Endothelial cell of umbilical vein (primary cell): ENCODE measurements around the gene ADARB2. TPM values are rescaled to one million over a fixed set of nuclear protein-coding genes. Genes with fewer than 3 reads are reported as not detected.

Experiments used
- BruUV-seq: library from RNA; stranded (reverse); fragments of 400-500 nt; replicated peaks from 2 replicates; lab custom pipeline; 2021; lab: Mats Ljungman, UMichigan
- CTCF ChIA-PET: fragments of 300-600, 350-600 bp; sonication (Branson Sonifier 250); formaldehyde crosslinking; loops from one replicate; lab custom pipeline; 2021; ENCODE audit warnings: antibody characterized with exemption, inconsistent platforms; lab: Charles Lee
- POLR2A ChIA-PET: fragments of 300-600, 350-600 bp; sonication (Branson Sonifier 250); formaldehyde crosslinking; loops from one replicate; lab custom pipeline; 2021; ENCODE audit warnings: antibody characterized with exemption, inconsistent platforms; lab: Charles Lee
- DNase-seq: peaks from one replicate; pipeline ENCODE4 v3.0.0-alpha.2; 2011; ENCODE audit warnings: low read depth, low spot score
- FAIRE-seq: peaks from 2 replicates; lab custom pipeline; 2011; peaks lifted over from hg19 to GRCh38; lab: Jason Lieb, UNC
- H2AFZ ChIP-seq: 2 replicates; pipeline ENCODE4 v1.6.0; 2012; ENCODE audit warnings: low read depth, low read length, control low read depth, inconsistent platforms
- H3K27ac ChIP-seq: 2 replicates; pipeline ENCODE4 v1.5.1; 2011; ENCODE audit warnings: low read depth, mild to moderate bottlenecking, control low read depth, low read length, moderate library complexity; ENCODE audit not compliant: insufficient read depth
- H3K27me3 ChIP-seq, 2 experiments: 2 replicates each; pipeline versions ENCODE4 v1.6.0 to v1.6.1; 2011; ENCODE audit warnings: low read length in 2 of 2, mixed read lengths in 1 of 2; ENCODE audit not compliant: control insufficient read depth in 2 of 2, insufficient read depth in 2 of 2
- H3K36me3 ChIP-seq, 2 experiments: 2 replicates in 1 of 2; 3 replicates in 1 of 2; pipeline ENCODE4 v1.5.1; 2011; ENCODE audit warnings: low read length in 2 of 2, mild to moderate bottlenecking in 1 of 2, moderate library complexity in 1 of 2; ENCODE audit not compliant: control insufficient read depth in 2 of 2, insufficient read depth in 2 of 2; ENCODE audit errors: extremely low read depth in 1 of 2
- H3K4me1 ChIP-seq: 3 replicates; pipeline ENCODE4 v1.5.1; 2011; ENCODE audit warnings: mild to moderate bottlenecking, low read length; ENCODE audit not compliant: control insufficient read depth, insufficient read depth; ENCODE audit errors: extremely low read depth
- H3K4me2 ChIP-seq: 2 replicates; pipeline ENCODE4 v1.6.1; 2011; ENCODE audit warnings: low read length, control low read depth, mixed read lengths; ENCODE audit not compliant: insufficient read depth
- H3K4me3 ChIP-seq, 3 experiments: fragments of 200-600 bp in 1 of 3; sonication (generic), shearing (Covaris generic) in 1 of 3; replicated peaks in 1 of 3; 2 replicates each; pipeline ENCODE4 v1.5.1; 2011 to 2016; ENCODE audit warnings: control low read depth in 3 of 3, low read length in 3 of 3, mild to moderate bottlenecking in 2 of 3, inconsistent platforms in 1 of 3, low read depth in 1 of 3, moderate library complexity in 1 of 3; ENCODE audit not compliant: insufficient read depth in 1 of 3
- H3K79me2 ChIP-seq: 2 replicates; pipeline ENCODE4 v1.6.0; 2012; ENCODE audit warnings: low read length, inconsistent platforms; ENCODE audit not compliant: control insufficient read depth, insufficient read depth
- H3K9ac ChIP-seq: replicated peaks from 2 replicates; pipeline ENCODE3; 2011; ENCODE audit warnings: low read length, control low read depth; ENCODE audit not compliant: insufficient read depth; ENCODE audit errors: extremely low read depth
- H3K9me1 ChIP-seq: replicated peaks from 3 replicates; pipeline ENCODE4 v1.6.0; 2011; ENCODE audit warnings: mild to moderate bottlenecking, low read length; ENCODE audit not compliant: control insufficient read depth, insufficient read depth; ENCODE audit errors: extremely low read depth
- H3K9me3 ChIP-seq: replicated peaks from 2 replicates; pipeline ENCODE4 v1.5.1; 2012; ENCODE audit warnings: low read length, inconsistent platforms; ENCODE audit not compliant: control insufficient read depth, insufficient read depth
- H4K20me1 ChIP-seq: replicated peaks from 2 replicates; pipeline ENCODE3; 2011; ENCODE audit warnings: mild to moderate bottlenecking, low read length; ENCODE audit not compliant: control insufficient read depth, insufficient read depth; ENCODE audit errors: extremely low read depth
- EZH2 ChIP-seq: IDR thresholded peaks from 2 replicates; pipeline ENCODE4 v1.6.1; 2012; ENCODE audit warnings: borderline replicate concordance, low read depth, mild to moderate bottlenecking, moderate library complexity, low read length, inconsistent platforms; ENCODE audit not compliant: severe bottlenecking
- FOS ChIP-seq: IDR thresholded peaks from 2 replicates; pipeline ENCODE4 v1.6.1; 2011; ENCODE audit warnings: mild to moderate bottlenecking, low read length, moderate library complexity, borderline replicate concordance; ENCODE audit not compliant: insufficient read depth
- GATA2 ChIP-seq: IDR thresholded peaks from 2 replicates; pipeline ENCODE4 v1.7.0; 2011; ENCODE audit warnings: low read depth, mild to moderate bottlenecking, moderate library complexity, mixed read lengths, low read length; ENCODE audit not compliant: insufficient read length, insufficient read depth
- JUN ChIP-seq: IDR thresholded peaks from 2 replicates; pipeline ENCODE4 v1.6.1; 2011; ENCODE audit warnings: borderline replicate concordance, low read depth; ENCODE audit not compliant: insufficient read length, insufficient read depth
- MAX ChIP-seq: IDR thresholded peaks from 2 replicates; pipeline ENCODE4 v1.6.1; 2011; ENCODE audit not compliant: insufficient read depth, insufficient read length
- MYC ChIP-seq: IDR thresholded peaks from one replicate; pipeline ENCODE4 v1.6.1; 2011; ENCODE audit warnings: mild to moderate bottlenecking, low read depth, low read length
- POLR2A ChIP-seq: IDR thresholded peaks from 2 replicates; pipeline ENCODE4 v1.6.1; 2012; ENCODE audit warnings: low read depth, mild to moderate bottlenecking, control low read depth, low read length
- POLR2AphosphoS5 ChIP-seq: IDR thresholded peaks from 2 replicates; pipeline ENCODE4 v1.6.1; 2012; ENCODE audit warnings: low read depth, mild to moderate bottlenecking, control low read depth, low read length, moderate library complexity; ENCODE audit not compliant: insufficient read depth
- dilution Hi-C: fragments of 300-500 bp; cut with MboI; formaldehyde crosslinking; loops from one replicate; pipeline ENCODE4 v1.15.0; 2019; ENCODE audit warnings: low sequenced_read_pairs; ENCODE audit not compliant: extremely low pct_ligation_motif_present
- intact Hi-C: fragments of 100-400 bp; cut with micrococcal nuclease; formaldehyde crosslinking; loops from one replicate; pipeline ENCODE4 v1.10.0; 2022
- polyA plus RNA-seq, 4 experiments: library from polyadenylated mRNA; depleted of rRNA in 3 of 4; stranded (reverse) in 3 of 4; unstranded in 1 of 4; fragments of >200 nt; gene quantifications; 2 replicates each; pipeline versions ENCODE4 v1.2.1 to v1.2.3, GENCODE V29; 2011 to 2012; ENCODE audit warnings: missing spikeins in 1 of 4
- total RNA-seq: library from RNA; stranded (reverse); gene quantifications from 2 replicates; pipeline ENCODE4 v1.2.3, GENCODE V29; 2021
- TF ChIP-seq, protein P1 (sequence below), 2 donors: IDR thresholded peaks; 1 replicate in 1 of 2; 2 replicates in 1 of 2; pipeline ENCODE4 v1.5.1; 2011; ENCODE audit warnings: low read length in 2 of 2, mild to moderate bottlenecking in 2 of 2, moderate library complexity in 2 of 2, control low read depth in 1 of 2, inconsistent platforms in 1 of 2, low read depth in 1 of 2; ENCODE audit not compliant: insufficient read depth in 1 of 2; ENCODE audit errors: extremely low read depth in 1 of 2

Gene ADARB2
- total and polyA plus RNA-seq, 2 donors (not counting 3 experiments of a cell fraction or from before 2014, with no cell fraction given): not detected

DNA sequence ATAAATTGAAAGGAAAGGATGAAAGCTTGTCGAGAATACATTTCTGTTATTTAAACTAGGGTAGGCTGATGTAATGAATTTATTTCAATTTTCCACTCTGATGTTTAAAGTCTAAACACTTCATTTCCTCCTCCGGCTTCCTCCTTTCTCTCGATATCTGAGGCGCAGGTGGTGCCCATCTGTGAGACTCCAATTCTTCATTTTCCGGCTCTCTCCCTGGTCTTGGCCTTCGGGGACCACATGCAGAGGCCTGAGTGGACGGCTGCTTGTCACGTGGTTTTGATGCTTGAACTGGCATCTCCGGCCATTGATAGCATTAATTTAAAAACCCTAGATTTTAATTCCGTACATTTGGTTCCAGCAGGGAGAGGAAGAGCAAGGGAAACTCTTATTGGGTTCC, 5.8 kb upstream of the ADARB2 start:
- intact Hi-C loops: no loop called here
- Histone ChIP-seq H3K36me3 (no peaks in the 10 kb centered on the region), H3K9me1 (no peaks in the 10 kb centered on the region), H3K27ac (no peak overlapping the region), H3K9me3 (no peaks in the 10 kb centered on the region), H3K4me2 (no peak overlapping the region), H3K27me3 (no peaks in the 10 kb centered on the region), H3K4me1 (no peaks in the 10 kb centered on the region), H2AFZ (no peak overlapping the region), H3K79me2 (no peaks in the 10 kb centered on the region), H3K4me3 (no peak overlapping the region), H4K20me1 (no peaks in the 10 kb centered on the region), H3K9ac (no peak overlapping the region)
- FAIRE-seq (no peak), DNase-seq (no peak)
- CTCF ChIA-PET: no interaction called here
- dilution Hi-C loops: no loop called here
- POLR2A ChIA-PET: no interaction called here
- BruUV-seq: no TSS peak
- no peak for TF ChIP-seq FOS
- no peak for TF ChIP-seq EZH2
- TF ChIP-seq POLR2A: no peak
- TF ChIP-seq, protein P1, sequence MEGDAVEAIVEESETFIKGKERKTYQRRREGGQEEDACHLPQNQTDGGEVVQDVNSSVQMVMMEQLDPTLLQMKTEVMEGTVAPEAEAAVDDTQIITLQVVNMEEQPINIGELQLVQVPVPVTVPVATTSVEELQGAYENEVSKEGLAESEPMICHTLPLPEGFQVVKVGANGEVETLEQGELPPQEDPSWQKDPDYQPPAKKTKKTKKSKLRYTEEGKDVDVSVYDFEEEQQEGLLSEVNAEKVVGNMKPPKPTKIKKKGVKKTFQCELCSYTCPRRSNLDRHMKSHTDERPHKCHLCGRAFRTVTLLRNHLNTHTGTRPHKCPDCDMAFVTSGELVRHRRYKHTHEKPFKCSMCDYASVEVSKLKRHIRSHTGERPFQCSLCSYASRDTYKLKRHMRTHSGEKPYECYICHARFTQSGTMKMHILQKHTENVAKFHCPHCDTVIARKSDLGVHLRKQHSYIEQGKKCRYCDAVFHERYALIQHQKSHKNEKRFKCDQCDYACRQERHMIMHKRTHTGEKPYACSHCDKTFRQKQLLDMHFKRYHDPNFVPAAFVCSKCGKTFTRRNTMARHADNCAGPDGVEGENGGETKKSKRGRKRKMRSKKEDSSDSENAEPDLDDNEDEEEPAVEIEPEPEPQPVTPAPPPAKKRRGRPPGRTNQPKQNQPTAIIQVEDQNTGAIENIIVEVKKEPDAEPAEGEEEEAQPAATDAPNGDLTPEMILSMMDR (IDR thresholded peaks at IDR 0.05; ENCODE audit: extremely low read depth in 1 of 2, insufficient read depth in 1 of 2, low read depth in 1 of 2, low read length in 2 of 2): no peak
- TF ChIP-seq POLR2AphosphoS5: no peak
- TF ChIP-seq MYC: no peak
- no peak for TF ChIP-seq GATA2
- TF ChIP-seq MAX: no peak
- no peak for TF ChIP-seq JUN
